H1 (cell line): Measurements from ENCODE around the gene LCOR. TPM values are rescaled to one million over a fixed set of nuclear protein-coding genes. Genes with fewer than 3 reads are reported as not detected.

Experiments
- CTCF ChIA-PET: fragments of 300-600 bp; sonication (Branson Sonifier 250); formaldehyde crosslinking; loops from one replicate; lab custom pipeline; 2021; ENCODE audit not compliant: partially characterized antibody; lab: Charles Lee
- POLR2A ChIA-PET: fragments of 300-600 bp; sonication (Branson Sonifier 250); formaldehyde crosslinking; loops from one replicate; lab custom pipeline; 2021; ENCODE audit warnings: inconsistent platforms; ENCODE audit not compliant: partially characterized antibody; lab: Charles Lee
- DNase-seq, 2 experiments: peaks; one replicate each; pipeline versions ENCODE4 v3.0.0 to v3.0.0-alpha.2; 2010 to 2022; ENCODE audit warnings: low spot score in 2 of 2, low read depth in 1 of 2, mixed read lengths in 1 of 2
- FAIRE-seq: peaks from 2 replicates; lab custom pipeline; 2011; peaks lifted over from hg19 to GRCh38; lab: Jason Lieb, UNC
- H2AFZ ChIP-seq: 2 replicates; pipeline ENCODE4 v1.8.1; 2012; ENCODE audit warnings: low read length, inconsistent platforms
- H2AK5ac ChIP-seq: 2 replicates; pipeline ENCODE4 v1.6.1; 2013; ENCODE audit warnings: low read depth, low read length
- H2BK120ac ChIP-seq: replicated peaks from 2 replicates; pipeline ENCODE3; 2013; ENCODE audit warnings: low read depth, low read length, inconsistent platforms
- H2BK12ac ChIP-seq: 2 replicates; pipeline ENCODE4 v1.6.1; 2013; ENCODE audit warnings: low read depth, low read length
- H2BK15ac ChIP-seq: 2 replicates; pipeline ENCODE4 v1.6.1; 2013; ENCODE audit warnings: low read length
- H2BK20ac ChIP-seq: 2 replicates; pipeline ENCODE4 v1.6.1; 2013; ENCODE audit warnings: low read length
- H2BK5ac ChIP-seq: 2 replicates; pipeline ENCODE4 v1.6.1; 2013; ENCODE audit warnings: low read depth, low read length
- H3K14ac ChIP-seq: 2 replicates; pipeline ENCODE4 v1.6.1; 2013; ENCODE audit warnings: inconsistent platforms; ENCODE audit not compliant: insufficient read length
- H3K18ac ChIP-seq: 2 replicates; pipeline ENCODE4 v1.6.1; 2013; ENCODE audit warnings: low read length; ENCODE audit errors: extremely low read depth
- H3K23ac ChIP-seq: 2 replicates; pipeline ENCODE4 v1.6.1; 2013; ENCODE audit warnings: inconsistent platforms; ENCODE audit not compliant: insufficient read length
- H3K23me2 ChIP-seq: 2 replicates; pipeline ENCODE4 v1.6.1; 2013; ENCODE audit warnings: low read depth, low read length
- H3K27ac ChIP-seq: 2 replicates; pipeline ENCODE4 v1.6.1; 2011; ENCODE audit warnings: low read depth, low read length, inconsistent platforms
- H3K27me3 ChIP-seq, 4 experiments: replicated peaks in 1 of 4; 1 replicate in 1 of 4; 2 replicates in 3 of 4; pipeline versions ENCODE4 v1.6.1 to v1.8.1; 2011 to 2013; ENCODE audit warnings: low read length in 3 of 4, mild to moderate bottlenecking in 3 of 4, inconsistent platforms in 2 of 4, mixed read lengths in 2 of 4, moderate library complexity in 1 of 4; ENCODE audit not compliant: control insufficient read depth in 3 of 4, insufficient read depth in 3 of 4; ENCODE audit errors: extremely low read depth in 1 of 4
- H3K36me3 ChIP-seq, 4 experiments: 2 replicates each; pipeline versions ENCODE4 v1.6.1 to v1.8.1; 2011 to 2013; ENCODE audit warnings: mild to moderate bottlenecking in 4 of 4, low read length in 3 of 4, moderate library complexity in 2 of 4, control low read depth in 1 of 4, inconsistent platforms in 1 of 4; ENCODE audit not compliant: insufficient read depth in 4 of 4, control insufficient read depth in 2 of 4
- H3K4ac ChIP-seq: replicated peaks from 2 replicates; pipeline ENCODE3; 2013; ENCODE audit warnings: low read length, low read depth, mixed read lengths, inconsistent platforms; ENCODE audit not compliant: insufficient read length
- H3K4me1 ChIP-seq, 4 experiments: replicated peaks in 1 of 4; 1 replicate in 1 of 4; 2 replicates in 3 of 4; pipeline versions ENCODE4 v1.6.1 to v1.8.1; 2011 to 2013; ENCODE audit warnings: low read length in 3 of 4, inconsistent platforms in 2 of 4, mixed read lengths in 1 of 4; ENCODE audit not compliant: insufficient read depth in 4 of 4, control insufficient read depth in 3 of 4
- H3K4me2 ChIP-seq, 2 experiments: 2 replicates each; pipeline versions ENCODE4 v1.6.1 to v1.8.1; 2011 to 2013; ENCODE audit warnings: low read depth in 2 of 2, low read length in 2 of 2, control low read depth in 1 of 2, inconsistent platforms in 1 of 2, mild to moderate bottlenecking in 1 of 2; ENCODE audit not compliant: insufficient read depth in 1 of 2
- H3K4me3 ChIP-seq, 4 experiments: fragments of 200-600, 300-600 bp in 1 of 4; sonication (generic), shearing (Covaris generic), sonication (Bioruptor Twin) in 1 of 4; 2 replicates each; pipeline versions ENCODE4 v1.5.1 to v1.8.1; 2011 to 2016; ENCODE audit warnings: low read length in 4 of 4, low read depth in 3 of 4, control low read depth in 2 of 4, inconsistent platforms in 2 of 4, mild to moderate bottlenecking in 2 of 4, mixed read lengths in 1 of 4, moderate library complexity in 1 of 4; ENCODE audit not compliant: insufficient read depth in 2 of 4; ENCODE audit errors: extremely low read depth in 1 of 4
- H3K56ac ChIP-seq: replicated peaks from 2 replicates; pipeline ENCODE3; 2013; ENCODE audit warnings: low read depth, mild to moderate bottlenecking, mixed read lengths, low read length, inconsistent platforms; ENCODE audit not compliant: insufficient read length
- H3K79me1 ChIP-seq: 2 replicates; pipeline ENCODE4 v1.6.1; 2013; ENCODE audit warnings: low read depth, low read length, control low read depth
- H3K79me2 ChIP-seq, 2 experiments: 2 replicates each; pipeline versions ENCODE4 v1.6.1 to v1.8.1; 2012 to 2013; ENCODE audit warnings: low read length in 2 of 2, mild to moderate bottlenecking in 2 of 2, inconsistent platforms in 1 of 2; ENCODE audit not compliant: insufficient read depth in 2 of 2, control insufficient read depth in 1 of 2
- H3K9ac ChIP-seq, 4 experiments: replicated peaks in 1 of 4; 1 replicate in 1 of 4; 2 replicates in 3 of 4; pipeline versions ENCODE4 v1.6.1 to v1.8.1; 2011 to 2013; ENCODE audit warnings: low read depth in 3 of 4, low read length in 3 of 4, control low read depth in 2 of 4, mild to moderate bottlenecking in 2 of 4, moderate library complexity in 2 of 4, inconsistent platforms in 1 of 4; ENCODE audit errors: extremely low read depth in 1 of 4
- H3K9me3 ChIP-seq, 2 experiments: 2 replicates each; pipeline versions ENCODE4 v1.6.1 to v1.8.1; 2012 to 2013; ENCODE audit warnings: mild to moderate bottlenecking in 2 of 2, moderate library complexity in 2 of 2, control low read depth in 1 of 2, inconsistent platforms in 1 of 2, low read depth in 1 of 2, low read length in 1 of 2, mixed read lengths in 1 of 2; ENCODE audit not compliant: insufficient read depth in 2 of 2
- H4K20me1 ChIP-seq, 2 experiments: replicated peaks in 1 of 2; 2 replicates each; pipeline versions ENCODE3 to v1.8.1; 2011 to 2013; ENCODE audit warnings: inconsistent platforms in 2 of 2, low read length in 2 of 2, mild to moderate bottlenecking in 1 of 2; ENCODE audit not compliant: insufficient read depth in 2 of 2, control insufficient read depth in 1 of 2
- H4K5ac ChIP-seq: 2 replicates; pipeline ENCODE4 v1.6.1; 2013; ENCODE audit warnings: low read length, low read depth, mixed read lengths, inconsistent platforms; ENCODE audit not compliant: insufficient read length
- H4K8ac ChIP-seq: 2 replicates; pipeline ENCODE4 v1.8.0; 2013; ENCODE audit warnings: mild to moderate bottlenecking, moderate library complexity, low read length, inconsistent platforms; ENCODE audit not compliant: insufficient read depth; ENCODE audit errors: extremely low read depth
- H4K91ac ChIP-seq: replicated peaks from 2 replicates; pipeline ENCODE3; 2013; ENCODE audit warnings: low read length, mixed read lengths, inconsistent platforms; ENCODE audit not compliant: insufficient read length
- CEBPB ChIP-seq: IDR thresholded peaks from 2 replicates; pipeline ENCODE4 v1.6.1; 2012; ENCODE audit warnings: low read depth, low read length
- HDAC2 ChIP-seq, 2 experiments: fragments of 300-600 bp in 1 of 2; sonication (generic) in 1 of 2; IDR thresholded peaks; 2 replicates each; pipeline ENCODE4 v1.6.1; 2011 to 2012; ENCODE audit warnings: low read depth in 2 of 2, low read length in 2 of 2, mild to moderate bottlenecking in 2 of 2, moderate library complexity in 2 of 2, borderline replicate concordance in 1 of 2, inconsistent platforms in 1 of 2
- RNF2 ChIP-seq: fragments of 200-900, 300-1000 bp; sonication (generic); IDR thresholded peaks from 2 replicates; pipeline ENCODE4 v1.7.1; 2016; ENCODE audit warnings: borderline replicate concordance, low read depth, mild to moderate bottlenecking, antibody characterized with exemption, low read length; ENCODE audit not compliant: poor library complexity, severe bottlenecking; ENCODE audit errors: missing control alignments
- WGBS, 2 experiments: shearing (Covaris generic) in 1 of 2; methylation state at CpG; one replicate each; pipeline versions ENCODE4 v1.1.6 to v1.1.7; 2013 to 2015; ENCODE audit warnings: low lambda C conversion rate in 2 of 2, mixed read lengths in 2 of 2, inconsistent platforms in 1 of 2, low coverage in 1 of 2, missing lambda C conversion rate in 1 of 2; ENCODE audit not compliant: insufficient replicate concordance in 2 of 2, insufficient coverage in 1 of 2, insufficient read length in 1 of 2; ENCODE audit errors: extremely low coverage in 1 of 2, missing lambda C conversion rate in 1 of 2; 5-methylcytosine and 5-hydroxymethylcytosine counted together
- polyA plus RNA-seq, 7 experiments: library from polyadenylated mRNA; depleted of rRNA in 3 of 7; stranded (reverse) in 5 of 7; unstranded in 2 of 7; fragments of >200 nt in 5 of 7; fragments of 200-250 nt in 2 of 7; gene quantifications; 1 replicate in 5 of 7; 2 replicates in 1 of 7; 4 replicates in 1 of 7; pipeline versions ENCODE4 v1.2.1 to v1.2.3, GENCODE V29; 2011 to 2013; ENCODE audit warnings: missing spikeins in 2 of 7, mixed read lengths in 2 of 7
- total RNA-seq: library from RNA; stranded (reverse); fragmentation: NEBNext Ultra II Directional; extraction: Animal tissue kit (Norgen Biotek cat#: 25700); gene quantifications from 2 replicates; pipeline ENCODE4 v1.2.1, GENCODE V29; 2021

Gene LCOR
- total and polyA plus RNA-seq, 2 of the 8 experiments (the other 6 are each of a cell fraction or from before 2014, with no cell fraction given) = 4.7 to 25.5 TPM

DNA sequence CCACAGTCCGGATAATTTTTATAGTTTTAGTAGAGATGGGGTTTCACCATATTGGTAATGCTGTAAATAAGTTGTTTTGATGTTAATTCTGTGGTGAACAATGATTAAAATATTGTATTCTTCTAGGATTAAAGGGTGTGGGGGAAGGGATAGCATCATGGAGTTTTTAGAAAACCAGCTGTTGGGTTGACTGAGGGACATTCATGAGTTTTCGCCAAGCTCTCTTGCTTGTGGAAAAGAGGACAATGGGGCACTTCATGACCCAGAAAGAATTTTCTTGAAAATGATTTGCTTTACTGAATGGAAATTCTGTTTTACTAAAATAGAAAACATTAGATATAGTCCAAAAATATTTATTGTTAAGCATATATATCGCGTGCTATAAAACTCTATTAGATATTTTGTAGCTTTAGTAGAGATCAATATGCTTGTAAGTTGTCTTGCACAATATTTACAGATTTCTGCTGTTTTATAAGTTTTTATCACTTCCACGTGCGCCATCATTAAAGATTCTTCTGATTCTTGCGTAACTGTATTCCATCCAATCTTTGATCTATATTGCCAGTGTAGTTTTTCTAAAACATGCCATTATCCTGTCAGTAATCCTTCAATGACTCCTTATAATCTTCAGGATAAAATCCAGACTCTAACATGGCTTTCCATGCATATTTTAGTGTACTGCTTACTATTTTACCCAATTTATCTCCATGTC is 41.8 kb downstream of the LCOR start:
- Histone ChIP-seq H3K4me3 (no peak overlapping the region), H3K79me1 (peaks cover 4% of the 10 kb centered on the region; the same call in 1 of the 2 replicates), H2BK120ac (no peak overlapping the region), H2BK5ac (no peak overlapping the region), H3K23ac (no peak overlapping the region), H4K5ac (no peak overlapping the region), H3K23me2 (no peaks in the 10 kb centered on the region), H3K14ac (no peak overlapping the region), H4K91ac (no peak overlapping the region), H3K4ac (no peak overlapping the region), H3K27ac (no peak overlapping the region), H2BK20ac (no peak overlapping the region), H3K4me2 (no peak overlapping the region), H3K18ac (no peak overlapping the region), H2BK15ac (no peak overlapping the region), H3K4me1 (peaks cover 0 to 4% (median under 1%) of the 10 kb centered on the region in 4 experiments; a peak in 1 of 7 replicates), H3K56ac (no peak overlapping the region), H2BK12ac (no peak overlapping the region), H4K8ac (no peak overlapping the region), H3K27me3 (no peaks in the 10 kb centered on the region), H2AK5ac (no peak overlapping the region), H3K36me3 (no peaks in the 10 kb centered on the region), H3K79me2 (peaks cover 0 to 78% of the 10 kb centered on the region in 2 experiments; a peak in 2 of 4 replicates), H4K20me1 (peaks cover 0 to 2% of the 10 kb centered on the region in 2 experiments)
- no peak for DNase-seq
- 97% methylated on average over 7 of the region's 7 CpGs; no CpG with 5 or more reads in 1 of the 2 experiments for WGBS, 2 experiments
- CTCF ChIA-PET = interaction anchor here (1.1 to 1.2 kb wide), 2 partner anchors 9 to 233 kb away, joined by 3 read pairs; no protein-coding TSS in a partner anchor
- TF ChIP-seq CEBPB (no peak), RNF2 (no peak), HDAC2 (IDR thresholded peaks at IDR 0.05; ENCODE audit: borderline replicate concordance in 1 of 2, low read depth in 2 of 2, low read length in 2 of 2) (no peak)
- TF ChIP-seq, all 59 proteins: peak for 0
- no peak for FAIRE-seq
- Histone ChIP-seq H2AFZ (no peak overlapping the region), H3K9me3 (no peaks in the 10 kb centered on the region), H3K9ac (no peak overlapping the region)
- POLR2A ChIA-PET = no interaction called here
